C4-2B (cell line): ENCODE measurements around the gene ZNF550.

ENCODE experiments used
- CTCF ChIP-seq: fragments of 450-650 bp; conservative IDR thresholded peaks from 2 replicates; pipeline ENCODE4 v1.5.1; 2017; ENCODE audit warnings: mild to moderate bottlenecking
- ZFX ChIP-seq: fragments of 450-650 bp; IDR thresholded peaks from 2 replicates; pipeline ENCODE4 v1.6.1; 2017

- TF ChIP-seq CTCF (no peak), ZFX (peak; percentile 13; the same call in 1 of the 2 replicates)
These were observed 2.0 kb downstream of the ZNF550 start for GRCh38 chr19:57557659-57558058.
